Raji (cell line): ENCODE results near the gene CHEK1.
A peak's percentile ranks its signal among the peaks of the same experiment; 100 is the strongest.

Source experiments
- POLR2A ChIP-seq: IDR thresholded peaks from 2 replicates; pipeline ENCODE4 v1.6.1; 2011; ENCODE audit warnings: low read depth, low read length, control low read depth; ENCODE audit not compliant: insufficient read depth

The CHEK1 gene

GRCh38 chr11:125624756-125625213 lies at the start of gene CHEK1:
Gene CHEK1 (plus strand): TSS chr11:125625163. CDS start chr11:125626769, 1,606 bp downstream.
- TF ChIP-seq POLR2A, result no peak

- no peak for TF ChIP-seq POLR2A
Measured at GRCh38 chr11:125578783-125579182, 46.2 kb upstream of the CHEK1 start.

- no peak for TF ChIP-seq POLR2A
Measured at GRCh38 chr11:125579811-125580210, 45.2 kb upstream of the CHEK1 start.

DNA sequence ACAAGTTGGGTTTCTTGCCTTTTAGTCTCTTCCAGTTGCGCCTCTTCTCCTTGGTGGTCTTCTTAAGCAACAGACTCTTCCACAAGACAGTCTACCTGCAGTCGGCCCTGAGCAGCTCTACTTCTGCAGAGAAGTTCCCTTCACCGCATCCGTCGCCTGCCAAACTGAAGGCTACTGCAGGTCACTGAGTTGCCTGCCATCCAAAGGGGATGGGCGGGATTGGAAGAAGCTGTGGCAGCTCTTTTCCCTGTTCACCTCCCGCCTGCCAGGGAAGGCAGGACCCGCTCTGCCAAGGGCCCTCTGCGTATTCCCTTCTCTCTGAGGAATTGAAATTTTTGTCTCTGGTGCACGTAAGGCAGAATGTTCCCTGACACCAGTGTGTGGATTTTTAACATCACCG lies 41.5 kb upstream of the CHEK1 start:
- no peak for TF ChIP-seq POLR2A

GRCh38 chr11:125585487-125585886 lies 39.5 kb upstream of the CHEK1 start:
- no peak for TF ChIP-seq POLR2A

GRCh38 chr11:125586623-125587022 lies 38.3 kb upstream of the CHEK1 start:
- no peak for TF ChIP-seq POLR2A

DNA sequence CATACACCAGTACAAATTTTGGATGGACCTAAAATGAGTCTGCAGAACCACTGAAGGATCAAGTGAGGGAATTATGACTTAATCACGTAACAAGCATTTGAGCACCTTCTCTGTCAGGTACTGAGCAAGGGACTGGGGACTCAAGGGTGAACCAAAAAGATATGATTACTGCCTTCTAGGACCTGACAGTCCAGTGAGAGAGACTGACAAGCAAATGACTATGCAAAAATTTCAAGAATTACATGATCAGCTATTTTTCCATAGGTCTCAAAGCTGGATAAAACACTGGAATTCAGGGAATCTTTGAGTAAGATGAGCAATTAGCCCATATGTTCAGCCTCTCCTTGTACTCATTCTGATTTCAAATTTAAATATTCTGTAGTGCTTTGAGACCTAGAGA lies 37.5 kb upstream of the CHEK1 start:
- no peak for TF ChIP-seq POLR2A

DNA sequence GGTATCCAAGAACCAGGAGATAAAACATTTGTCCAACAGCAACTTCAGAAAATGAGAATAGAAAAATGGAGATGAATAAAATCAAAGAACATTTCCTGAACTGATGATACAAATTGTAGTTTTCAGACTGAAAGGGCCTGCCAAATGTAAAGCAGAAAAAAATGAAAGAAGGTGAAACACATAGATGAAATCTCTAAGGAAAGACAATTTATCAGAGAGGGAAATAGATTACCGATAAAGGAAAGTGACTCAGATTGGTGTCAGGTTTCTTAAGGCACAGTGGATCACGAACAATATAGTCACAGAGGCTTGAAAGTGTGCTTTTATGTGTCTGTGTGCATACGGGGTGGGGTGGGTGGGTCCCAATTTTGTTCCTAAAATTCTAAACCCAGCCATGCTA lies 36.5 kb upstream of the CHEK1 start:
- no peak for TF ChIP-seq POLR2A

DNA sequence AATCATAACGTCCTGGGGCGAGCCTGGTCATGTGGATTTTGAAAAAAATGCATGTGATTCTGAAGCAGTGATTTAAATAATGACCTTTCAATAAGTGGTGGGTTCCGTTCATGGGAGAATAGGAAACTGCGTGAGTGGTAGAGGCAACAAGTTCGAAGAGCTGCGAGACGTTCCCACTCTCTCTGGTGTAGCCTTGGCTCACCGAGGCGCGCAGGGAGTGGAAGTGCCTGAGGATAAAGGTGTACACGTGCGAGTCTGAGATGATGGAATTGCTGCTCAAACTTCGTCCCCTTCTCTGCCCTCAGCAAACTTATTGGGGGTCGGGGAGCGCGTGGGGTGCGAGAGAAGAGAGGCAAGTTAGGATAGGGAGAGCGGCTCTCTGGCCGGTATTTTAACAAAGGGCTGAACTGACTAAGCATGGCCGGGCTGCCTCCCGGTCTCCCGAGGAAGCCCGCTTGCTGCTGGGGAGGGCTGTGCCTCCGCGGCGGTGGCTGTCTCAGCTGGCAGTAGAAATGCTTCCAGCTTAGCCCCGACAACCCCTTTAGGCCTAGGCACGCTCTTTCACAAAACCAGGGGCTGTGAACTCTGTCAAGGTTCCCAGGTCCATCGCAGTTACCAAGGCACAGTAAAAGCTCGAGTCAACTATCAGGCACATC lies 33.2 kb upstream of the CHEK1 start:
- no peak for TF ChIP-seq POLR2A

DNA sequence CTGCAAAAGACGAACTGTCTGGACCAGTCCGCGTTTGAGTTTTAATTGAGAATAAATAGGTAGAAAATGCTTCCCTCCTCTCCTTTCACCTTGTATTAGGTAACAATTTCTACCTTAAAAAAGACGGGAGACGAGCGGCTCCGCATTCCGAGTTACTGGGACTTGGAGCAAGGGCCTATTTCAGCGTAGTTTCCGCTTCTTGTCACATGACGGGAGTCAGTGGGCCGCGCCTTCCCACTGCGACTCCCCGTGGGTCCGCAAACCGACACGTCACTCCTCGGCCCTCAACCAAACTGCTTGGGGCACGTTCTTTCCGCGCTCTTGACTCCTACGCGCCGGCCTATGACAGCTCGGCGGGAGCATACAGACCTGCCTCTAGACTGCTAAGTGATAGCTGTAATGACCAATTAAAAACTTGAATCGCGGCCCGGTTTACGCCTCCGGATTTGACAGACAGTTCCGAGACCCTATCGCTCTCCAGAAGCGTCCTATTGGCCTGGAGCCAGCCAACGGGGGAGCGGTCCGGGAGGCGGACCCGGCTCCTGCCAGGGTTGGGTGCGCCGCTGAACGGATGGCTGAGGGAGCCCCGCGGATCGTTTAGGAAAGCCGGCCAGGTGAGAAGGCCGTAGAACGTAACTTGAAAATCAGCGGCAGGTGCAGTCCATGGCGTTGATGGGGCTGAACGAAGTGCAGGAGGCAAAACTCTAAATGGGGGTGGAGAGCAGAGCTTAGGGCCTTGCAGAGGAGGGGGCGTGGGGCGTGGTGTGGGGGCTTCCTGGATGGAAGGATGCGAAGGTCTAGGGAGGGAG lies 32.5 kb upstream of the CHEK1 start, which contains the start of gene STT3A:
STT3A (plus strand) TSS at position 548 of the 809 bp plus-strand sequence. CDS start 3,064 bp downstream, outside the sequence.
- peak; percentile 90 for TF ChIP-seq POLR2A

DNA sequence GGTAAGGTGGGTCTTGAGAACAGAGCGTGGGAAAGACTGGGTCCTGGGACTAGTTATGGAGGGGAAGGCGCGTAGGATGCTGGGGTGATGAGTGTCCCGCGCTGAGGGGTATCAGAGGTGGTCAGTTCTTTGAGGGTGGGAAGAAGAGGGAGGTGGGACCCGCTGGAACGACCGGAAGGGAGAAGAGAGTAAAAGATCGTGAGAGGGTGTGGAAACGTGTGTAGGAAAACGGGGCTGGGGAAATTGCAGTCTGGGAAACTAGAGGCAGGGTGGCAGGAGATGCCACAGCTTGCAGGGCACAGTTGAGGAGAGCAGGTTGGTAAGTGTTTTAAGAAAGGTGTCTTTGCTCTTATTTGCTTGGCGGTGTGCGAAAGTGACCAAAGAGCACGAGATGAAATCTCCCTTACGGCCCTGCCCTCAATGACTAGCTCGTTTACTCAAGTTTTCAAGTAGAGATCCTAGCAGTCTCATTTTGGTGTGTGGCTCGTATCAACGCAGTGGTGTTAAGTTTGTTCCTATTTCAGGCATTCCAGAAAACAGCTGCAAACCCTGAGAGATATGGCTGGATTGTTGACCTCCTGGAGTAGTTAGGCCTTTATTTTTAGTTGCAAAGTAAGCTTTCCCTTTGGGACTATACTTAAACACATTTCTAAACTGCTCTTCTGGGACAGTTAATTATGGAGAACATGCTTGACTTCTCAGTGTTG lies 31.7 kb upstream of the CHEK1 start:
- no peak for TF ChIP-seq POLR2A

DNA sequence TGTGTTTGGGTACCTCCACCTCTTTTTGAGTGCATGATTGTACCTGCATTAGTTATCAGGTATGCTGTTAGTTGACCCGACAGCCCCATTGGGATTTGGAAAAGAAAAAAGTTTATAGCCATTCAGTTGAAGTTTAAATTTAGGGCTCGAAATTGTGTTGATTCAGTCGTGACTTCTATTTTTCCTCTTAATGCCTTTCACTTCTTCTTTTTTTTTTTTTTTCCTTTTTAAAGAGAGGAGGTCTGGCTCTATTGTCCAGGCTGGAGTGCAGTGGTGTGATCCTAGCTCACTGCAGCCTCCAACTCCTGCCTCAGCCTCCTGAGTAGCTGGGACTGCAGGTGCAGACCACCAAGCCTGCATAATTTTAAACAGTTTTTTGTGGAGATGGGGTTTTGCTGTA lies 30.0 kb upstream of the CHEK1 start:
- no peak for TF ChIP-seq POLR2A

DNA sequence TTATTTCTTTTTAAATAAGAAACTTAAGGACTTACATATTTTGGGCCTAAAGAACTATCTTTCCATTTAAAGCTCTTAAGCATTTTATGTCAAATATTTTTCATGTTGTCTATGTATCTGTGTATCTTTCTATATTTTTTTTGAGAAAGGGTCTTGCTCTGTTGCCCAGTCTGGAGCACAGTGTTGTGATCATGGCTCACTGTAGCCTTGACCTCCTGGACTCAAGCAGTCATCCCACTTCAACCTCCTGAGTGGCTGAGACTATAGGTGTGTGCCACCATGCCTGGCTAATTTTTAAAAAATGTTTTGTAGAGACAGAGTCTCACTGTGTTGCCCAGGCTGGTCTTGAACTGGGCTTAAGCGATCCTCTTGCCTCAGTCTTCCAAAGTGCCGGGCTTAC lies 24.3 kb upstream of the CHEK1 start:
- no peak for TF ChIP-seq POLR2A

- no peak for TF ChIP-seq POLR2A
Measured at GRCh38 chr11:125603207-125603606, 21.8 kb upstream of the CHEK1 start.

DNA sequence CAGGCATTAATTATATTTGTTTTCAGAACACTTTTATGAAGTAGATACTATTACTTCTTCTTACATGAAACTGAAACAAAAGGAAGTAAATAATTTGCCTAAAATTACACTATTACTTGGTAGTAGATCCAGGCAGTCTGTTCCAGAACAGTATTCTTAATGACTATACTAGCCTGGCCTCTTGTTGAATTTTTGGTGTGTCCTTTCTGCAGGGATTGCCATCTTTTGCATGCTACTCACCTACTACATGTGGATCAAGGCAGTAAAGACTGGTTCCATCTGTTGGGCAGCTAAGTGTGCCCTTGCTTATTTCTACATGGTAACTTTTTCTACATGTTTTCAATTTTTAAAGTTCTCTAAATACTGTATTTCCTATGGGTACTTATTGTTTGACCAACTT lies 19.5 kb upstream of the CHEK1 start:
- TF ChIP-seq POLR2A, result no peak

DNA sequence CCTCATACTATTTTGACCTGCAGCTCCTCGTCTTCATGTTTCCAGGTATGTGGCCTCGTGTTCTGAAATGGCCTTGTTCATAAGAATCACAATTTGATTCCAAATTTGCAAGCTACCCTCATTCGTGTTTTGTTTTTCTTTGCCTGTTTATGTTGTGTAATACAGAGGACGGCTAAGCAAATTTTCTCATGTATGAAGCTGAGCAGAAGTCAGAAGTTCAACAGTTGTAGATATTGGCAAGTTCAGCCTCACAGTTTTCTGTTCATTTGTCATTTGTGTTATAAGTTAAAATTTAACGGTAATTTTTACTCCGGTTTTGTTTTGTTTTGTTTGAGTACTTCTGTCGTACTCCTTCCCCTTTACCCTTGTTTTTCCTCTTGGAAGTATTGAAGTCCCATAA lies 15.4 kb upstream of the CHEK1 start:
- no peak for TF ChIP-seq POLR2A

GRCh38 chr11:125618383-125618782 lies 6.6 kb upstream of the CHEK1 start:
- TF ChIP-seq POLR2A, result no peak
